Heart right ventricle (tissue), 16 donors: ENCODE measurements around the gene PITPNB. TPM values are rescaled to one million over a fixed set of nuclear protein-coding genes. Genes with fewer than 3 reads are reported as not detected.

Source experiments
- ATAC-seq, 8 donors: fragments of 200-7000 bp; cut with Tn5 transposase; one replicate each; pipeline ENCODE4 v1.9.1; 2020; ENCODE audit warnings: mild to moderate bottlenecking in 8 of 8, moderate library complexity in 8 of 8, moderate number of reproducible peaks in 1 of 8
- DNase-seq, 2 donors: peaks; one replicate each; pipeline ENCODE4 v3.0.0-alpha.2; 2020
- H3K27ac ChIP-seq, 10 donors: fragments of 200-600 bp; sonication (generic) in 2 of 10; one replicate each; pipeline versions ENCODE4 v1.5.0 to v1.8.0; 2020 to 2022; ENCODE audit warnings: mild to moderate bottlenecking in 3 of 10
- H3K27me3 ChIP-seq, 7 donors: fragments of 200-600 bp; one replicate each; pipeline ENCODE4 v1.8.0; 2021 to 2022; ENCODE audit warnings: mild to moderate bottlenecking in 2 of 7
- H3K36me3 ChIP-seq, 9 donors: fragments of 200-600 bp; sonication (generic) in 1 of 9; one replicate each; pipeline versions ENCODE4 v1.5.0 to v1.8.0; 2020 to 2022; ENCODE audit warnings: mild to moderate bottlenecking in 2 of 9
- H3K4me1 ChIP-seq, 9 donors: fragments of 200-600 bp; sonication (generic) in 1 of 9; one replicate each; pipeline versions ENCODE4 v1.5.0 to v1.8.0; 2020 to 2022; ENCODE audit warnings: mild to moderate bottlenecking in 4 of 9
- H3K4me3 ChIP-seq, 10 donors: fragments of 200-600 bp; sonication (generic) in 2 of 10; one replicate each; pipeline versions ENCODE4 v1.5.0 to v1.8.0; 2020 to 2022; ENCODE audit warnings: mild to moderate bottlenecking in 7 of 10, moderate library complexity in 2 of 10
- H3K9me3 ChIP-seq, 11 donors: fragments of 200-600 bp in 10 of 11; sonication (generic) in 2 of 11; one replicate each; pipeline versions ENCODE4 v1.5.0 to v1.8.0; 2013 to 2022; ENCODE audit warnings: mild to moderate bottlenecking in 2 of 11, control low read depth in 1 of 11, moderate library complexity in 1 of 11
- WGBS, 2 donors: extraction: QIAGEN DNeasy Blood & Tissue Kit; methylation state at CpG; one replicate each; pipeline ENCODE4 v1.1.7; 2013; ENCODE audit warnings: inconsistent platforms in 1 of 2; 5-methylcytosine and 5-hydroxymethylcytosine counted together
- intact Hi-C, 10 donors: fragments of 100-400 bp; cut with DNase I; formaldehyde crosslinking; loops; one replicate each; pipeline versions ENCODE4 v1.11.1 to v1.14.2; 2022
- long read RNA-seq, 3 donors: library from polyadenylated mRNA; unstranded; transcript quantifications; one replicate each; pipeline ENCODE4 v2.0.0, GENCODE V29; 2020 to 2021
- polyA plus RNA-seq, 2 donors: library from polyadenylated mRNA; stranded (reverse); fragments of 200-250 nt; gene quantifications; one replicate each; pipeline ENCODE4 v1.2.3, GENCODE V29; 2013
- total RNA-seq, 10 donors: library from RNA; stranded (reverse); fragmentation: NEBNext Ultra II Directional in 3 of 10; extraction: Animal tissue kit (Norgen Biotek cat#: 25700) in 3 of 10; gene quantifications; one replicate each; pipeline versions ENCODE4 v1.2.1 to v1.2.4, GENCODE V29; 2021 to 2023
- TF ChIP-seq, protein P1 (sequence below), 9 donors: fragments of 200-600 bp; sonication (generic) in 2 of 9; IDR thresholded peaks; one replicate each; pipeline versions ENCODE4 v1.5.0 to v1.8.0; 2021 to 2022; ENCODE audit warnings: antibody characterized with exemption in 9 of 9, mild to moderate bottlenecking in 5 of 9, moderate library complexity in 1 of 9
- donor health status: Arrhythmogenic right ventricular cardiomyopathy.
- donor health status: ischemic (EF 13 %, LVEDD 7.1; RV severe dilation, severe dysfunction).
- donor health status: healthy with polysubstance abuse.
- donor health status: DM: no; HTN: yes; CAD: no.
- donor health status: DM: no; HTN: no; CAD: no.
- donor health status: ischemic (EF 25% LVEDD 6.9; RV normal size, moderate dysfunction).
- donor health status: ischemic (EF 25% LVEDD 5.7; RV mildly dilated, moderate dysfunction).
- donor health status: healthy.
- donor health status: DM: yes; HTN: yes; CAD: no.
- donor health status: Ischemic cardiomyopathy.
- donor health status: ischemic (EF 35%, LVEDD 5.7; RV mildly dilated, moderate dysfunction).
- donor health status: nonischemic (EF 11% LVEDD 7.7; RV severe dilation, severe dysfunction).
- donor health status: DM: yes; HTN: yes; CAD: no.
- donor health status: PGD.
- donor health status: ischemic (EF 29% LVEDD 5.4; RV normal size, mild dysfunction).
- donor health status: nonischemic (EF 23%, LVEDD 6.1; RV moderate dilation, normal function).

PITPNB gene
- total RNA-seq (10 to 100 TPM; 33.7 to 78.3 (median 62.7) TPM), polyA plus RNA-seq (10 to 100 TPM; 16.0 to 21.4 TPM)
- long read RNA-seq, donor 1, partial matches to known transcripts = 1 of 91 reads
- long read RNA-seq, donor 1, other reads (novel, unspliced or antisense) = 89 of 91 reads
- long read RNA-seq, donor 2, partial matches to known transcripts = 0 of 62 reads
- long read RNA-seq, donor 2, other reads (novel, unspliced or antisense) = 61 of 62 reads
- long read RNA-seq, donor 3, partial matches to known transcripts = 7 of 156 reads
- long read RNA-seq, donor 3, other reads (novel, unspliced or antisense) = 148 of 156 reads

DNA sequence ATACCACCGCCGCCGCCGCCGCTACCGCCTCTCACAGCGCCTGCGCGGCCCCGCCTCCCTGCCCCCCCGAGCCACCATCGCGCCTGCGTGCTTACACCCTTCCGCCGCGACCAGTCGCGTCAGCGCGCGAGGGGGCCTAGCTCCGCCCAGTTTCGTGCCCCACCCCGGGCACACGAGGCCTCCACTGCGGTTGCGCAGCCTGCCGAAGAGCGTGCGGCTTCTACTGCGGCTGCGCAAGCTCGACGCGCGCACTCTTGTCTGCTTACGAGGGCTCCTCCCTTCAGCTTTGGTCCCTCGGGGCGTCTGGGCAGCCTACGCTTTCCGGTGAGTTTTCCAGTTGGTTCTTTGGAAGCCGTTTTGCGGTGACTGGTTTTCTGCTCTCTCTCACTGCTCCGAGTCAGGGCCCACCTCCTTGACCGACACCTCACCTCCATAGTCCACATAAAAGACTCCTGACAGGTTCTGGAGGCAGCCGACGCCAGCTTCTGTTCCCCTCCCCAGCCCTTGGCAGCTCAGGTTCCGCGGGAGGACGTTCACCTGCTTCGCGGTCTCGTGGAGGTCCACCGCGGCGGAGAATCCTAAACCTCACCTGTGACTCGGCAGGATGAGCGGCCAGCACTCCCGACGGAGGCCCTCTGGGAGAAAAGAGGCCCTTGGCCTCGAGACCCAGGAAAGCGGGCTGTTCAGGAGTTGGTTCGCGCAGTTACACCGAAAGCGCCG lies at the start of gene PITPNB:
TSS of gene PITPNB (minus strand) at position 35 of the 720 bp plus-strand sequence. CDS start 65 bp downstream, outside the sequence.
- intact Hi-C loops = loop anchor here in 5 of 10 donors (5.0 kb wide), 2 partner anchors 37 to 73 kb away; no protein-coding TSS in a partner anchor
- H3K4me1 ChIP-seq = peaks cover 0 to 62% (median 51%) of the 10 kb centered on the region in 9 donors
- TF ChIP-seq, protein P1, sequence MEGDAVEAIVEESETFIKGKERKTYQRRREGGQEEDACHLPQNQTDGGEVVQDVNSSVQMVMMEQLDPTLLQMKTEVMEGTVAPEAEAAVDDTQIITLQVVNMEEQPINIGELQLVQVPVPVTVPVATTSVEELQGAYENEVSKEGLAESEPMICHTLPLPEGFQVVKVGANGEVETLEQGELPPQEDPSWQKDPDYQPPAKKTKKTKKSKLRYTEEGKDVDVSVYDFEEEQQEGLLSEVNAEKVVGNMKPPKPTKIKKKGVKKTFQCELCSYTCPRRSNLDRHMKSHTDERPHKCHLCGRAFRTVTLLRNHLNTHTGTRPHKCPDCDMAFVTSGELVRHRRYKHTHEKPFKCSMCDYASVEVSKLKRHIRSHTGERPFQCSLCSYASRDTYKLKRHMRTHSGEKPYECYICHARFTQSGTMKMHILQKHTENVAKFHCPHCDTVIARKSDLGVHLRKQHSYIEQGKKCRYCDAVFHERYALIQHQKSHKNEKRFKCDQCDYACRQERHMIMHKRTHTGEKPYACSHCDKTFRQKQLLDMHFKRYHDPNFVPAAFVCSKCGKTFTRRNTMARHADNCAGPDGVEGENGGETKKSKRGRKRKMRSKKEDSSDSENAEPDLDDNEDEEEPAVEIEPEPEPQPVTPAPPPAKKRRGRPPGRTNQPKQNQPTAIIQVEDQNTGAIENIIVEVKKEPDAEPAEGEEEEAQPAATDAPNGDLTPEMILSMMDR (IDR thresholded peaks at IDR 0.05) = no peak
- WGBS, 2 donors = 0 to 1% methylated on average over 68 of the region's 68 CpGs
- H3K27me3 ChIP-seq = no peaks in the 10 kb centered on the region
- peak within 1 kb of the TSS; percentile 95 to 99 (median 98) for H3K27ac ChIP-seq
- H3K36me3 ChIP-seq = peaks cover 0 to 18% (median 0%) of the 10 kb centered on the region in 9 donors
- DNase-seq = peak; percentile 97 to 100
- ATAC-seq = peak; percentile 95 to 99 (median 97)
- H3K9me3 ChIP-seq = no peaks in the 10 kb centered on the region
- H3K4me3 ChIP-seq = peak within 1 kb of the TSS; percentile 56 to 97 (median 92)

DNA sequence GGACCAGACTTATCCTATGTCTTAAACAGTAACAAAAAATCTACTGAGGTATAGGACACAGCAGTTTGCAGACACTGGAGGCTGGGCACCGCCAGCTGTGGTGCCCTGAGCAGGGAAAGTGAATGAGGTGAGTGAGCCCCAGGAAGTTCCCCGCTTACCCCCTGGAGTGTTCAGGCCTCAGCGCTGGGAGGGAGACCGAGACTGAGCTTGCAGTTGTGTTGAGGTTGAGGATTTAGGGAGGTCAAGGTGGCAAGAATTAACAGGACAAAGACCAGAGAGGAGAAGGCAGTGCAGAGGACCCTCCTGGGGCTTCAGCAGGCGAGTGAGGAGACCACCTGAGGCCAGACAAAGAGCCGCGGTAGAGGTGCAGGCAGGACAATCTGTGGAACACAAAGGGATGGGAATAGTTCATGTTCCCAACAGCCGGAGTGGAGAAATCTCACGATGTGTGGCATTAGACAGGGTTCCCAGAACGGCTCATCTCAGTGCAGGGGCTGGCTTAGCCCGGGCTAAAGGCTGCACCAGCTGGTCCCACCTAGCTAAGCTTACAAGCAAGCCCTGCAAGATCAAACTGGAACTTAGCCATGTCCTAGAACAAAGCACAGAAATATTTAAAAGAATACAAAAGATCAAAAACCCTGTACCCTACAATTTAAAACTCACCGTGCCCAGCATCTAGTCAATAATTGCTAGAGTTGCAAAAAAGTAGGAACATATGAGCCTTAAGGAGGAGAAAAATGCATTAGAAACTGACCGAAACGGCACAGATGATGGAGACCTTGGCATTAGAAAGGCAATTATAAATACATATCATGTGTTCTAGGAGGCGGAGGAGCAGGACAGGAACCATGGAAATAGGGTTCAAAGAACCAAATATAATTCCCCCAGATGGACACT lies 47.4 kb upstream of the PITPNB start:
- Histone ChIP-seq H3K4me1 (peaks cover 0 to 17% (median 10%) of the 10 kb centered on the region in 9 donors), H3K27ac (no peak overlapping the region), H3K4me3 (no peak overlapping the region), H3K27me3 (no peaks in the 10 kb centered on the region), H3K9me3 (peaks cover 0 to 21% (median 11%) of the 10 kb centered on the region in 11 donors), H3K36me3 (no peaks in the 10 kb centered on the region)
- ATAC-seq (no peak), DNase-seq (no peak)
- TF ChIP-seq, protein P1 (IDR thresholded peaks at IDR 0.05) = no peak
- WGBS, 2 donors = 94 to 96% methylated on average over 15 of the region's 15 CpGs
- intact Hi-C loops = no loop called here

DNA sequence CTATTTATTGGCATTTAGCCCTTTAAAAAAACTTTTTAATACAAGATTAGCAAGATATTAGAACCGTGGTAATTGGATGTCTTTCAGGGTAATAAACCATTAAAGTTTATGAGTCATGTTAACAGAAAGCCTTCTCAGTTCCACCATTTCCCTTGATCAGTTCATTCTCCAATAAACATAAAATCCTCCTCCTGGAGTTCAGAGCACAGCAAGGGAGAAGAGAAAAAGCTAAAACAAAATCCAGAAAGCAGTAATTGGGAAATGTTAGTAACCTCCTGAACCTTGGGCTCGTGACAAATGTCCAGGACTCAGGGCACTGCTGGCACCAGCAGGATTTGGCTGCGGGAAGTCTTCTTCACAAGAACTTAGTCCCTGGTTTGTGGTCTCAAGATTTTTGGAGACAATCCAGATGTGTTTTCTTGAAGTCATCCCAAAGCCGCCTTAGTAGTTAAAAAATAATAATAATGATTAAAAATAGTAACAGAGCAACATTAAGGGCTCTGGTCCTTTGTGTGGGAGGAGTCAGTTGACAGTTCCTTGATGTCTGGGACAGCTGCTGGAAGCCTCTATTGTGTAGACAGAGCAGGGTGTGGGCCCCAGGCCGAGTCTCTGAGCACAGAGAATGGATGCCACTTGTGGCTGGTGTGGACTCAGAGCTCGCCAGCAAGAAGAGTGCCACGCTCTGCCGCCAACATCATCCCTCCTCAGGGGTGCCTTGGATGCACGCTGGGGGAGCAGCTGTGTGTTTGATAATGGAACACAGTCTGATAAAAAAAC lies 43.4 kb upstream of the PITPNB start:
- no peak for DNase-seq
- no peaks in the 10 kb centered on the region for H3K9me3 ChIP-seq
- TF ChIP-seq, protein P1 (IDR thresholded peaks at IDR 0.05) = no peak
- WGBS, 2 donors = 45 to 50% methylated on average over 9 of the region's 9 CpGs
- H3K4me3 ChIP-seq = no peak overlapping the region
- H3K27ac ChIP-seq = peak overlapping the region in 4 of 10 donors; percentile 2 to 57 (median 34)
- no peaks in the 10 kb centered on the region for H3K27me3 ChIP-seq
- H3K4me1 ChIP-seq = peaks cover 0 to 38% (median 15%) of the 10 kb centered on the region in 9 donors
- intact Hi-C loops = loop anchor here in 1 of 10 donors (5.0 kb wide), 1 partner anchor 40 kb away; no protein-coding TSS in a partner anchor
- ATAC-seq = peak in 7 of 8 donors; percentile 49 to 68 (median 52)
- H3K36me3 ChIP-seq = no peaks in the 10 kb centered on the region
